Mesenchymal stem cell (in vitro differentiated cells and primary cell): ENCODE results near the gene ACAT2.

Experiments used
- DNase-seq: peaks from one replicate; pipeline ENCODE4 v3.0.0-alpha.2; 2013
- H2AFZ ChIP-seq: one replicate; pipeline ENCODE4 v1.6.1; 2013; ENCODE audit warnings: low read depth, mild to moderate bottlenecking, control low read depth, inconsistent platforms, low read length, moderate library complexity
- H2AK5ac ChIP-seq: 2 replicates; pipeline ENCODE4 v1.6.1; 2013; ENCODE audit warnings: low read length, moderate library complexity, mild to moderate bottlenecking, inconsistent platforms; ENCODE audit not compliant: severe bottlenecking
- H2BK120ac ChIP-seq: one replicate; pipeline ENCODE4 v1.6.1; 2013; ENCODE audit warnings: low read depth, mild to moderate bottlenecking, inconsistent platforms, low read length, moderate library complexity
- H2BK12ac ChIP-seq, 2 experiments: one replicate each; pipeline ENCODE4 v1.6.1; 2013; ENCODE audit warnings: inconsistent platforms in 2 of 2, low read length in 2 of 2, mild to moderate bottlenecking in 2 of 2, moderate library complexity in 2 of 2, control low read depth in 1 of 2
- H2BK15ac ChIP-seq: one replicate; pipeline ENCODE4 v1.6.1; 2013; ENCODE audit warnings: mild to moderate bottlenecking, low read depth, inconsistent platforms; ENCODE audit not compliant: poor library complexity, severe bottlenecking
- H2BK5ac ChIP-seq: 2 replicates; pipeline ENCODE4 v1.6.1; 2013; ENCODE audit warnings: low read depth, mild to moderate bottlenecking, low read length, control low read depth, inconsistent platforms; ENCODE audit not compliant: poor library complexity, severe bottlenecking
- H3K14ac ChIP-seq, 2 experiments: one replicate each; pipeline ENCODE4 v1.6.1; 2013; ENCODE audit warnings: inconsistent platforms in 2 of 2, low read length in 2 of 2, control low read depth in 1 of 2, mild to moderate bottlenecking in 1 of 2, moderate library complexity in 1 of 2
- H3K18ac ChIP-seq, 2 experiments: one replicate each; pipeline ENCODE4 v1.6.1; 2013; ENCODE audit warnings: inconsistent platforms in 2 of 2, low read length in 2 of 2, control low read depth in 1 of 2, low read depth in 1 of 2, mild to moderate bottlenecking in 1 of 2
- H3K23ac ChIP-seq, 2 experiments: one replicate each; pipeline ENCODE4 v1.6.1; 2013; ENCODE audit warnings: inconsistent platforms in 2 of 2, low read length in 2 of 2, mild to moderate bottlenecking in 2 of 2, moderate library complexity in 2 of 2, control low read depth in 1 of 2
- H3K27ac ChIP-seq: 2 replicates; pipeline ENCODE4 v1.5.1; 2013; ENCODE audit warnings: mild to moderate bottlenecking, moderate library complexity, low read length, control low read depth, inconsistent platforms; ENCODE audit not compliant: poor library complexity, severe bottlenecking
- H3K27me3 ChIP-seq, 2 experiments: 2 replicates each; pipeline versions ENCODE4 v1.6.1 to v1.7.0; 2013; ENCODE audit warnings: low read length in 2 of 2, mild to moderate bottlenecking in 2 of 2, moderate library complexity in 2 of 2, control low read depth in 1 of 2, inconsistent platforms in 1 of 2; ENCODE audit not compliant: control insufficient read depth in 1 of 2, insufficient read depth in 1 of 2
- H3K36me3 ChIP-seq, 2 experiments: 2 replicates each; pipeline versions ENCODE4 v1.6.1 to v1.7.0; 2013; ENCODE audit warnings: low read length in 2 of 2, control low read depth in 1 of 2, inconsistent platforms in 1 of 2, low read depth in 1 of 2, mild to moderate bottlenecking in 1 of 2; ENCODE audit not compliant: insufficient read depth in 2 of 2, control insufficient read depth in 1 of 2
- H3K4ac ChIP-seq, 2 experiments: one replicate each; pipeline ENCODE4 v1.6.1; 2013; ENCODE audit warnings: inconsistent platforms in 2 of 2, low read length in 2 of 2, mild to moderate bottlenecking in 2 of 2, moderate library complexity in 2 of 2, control low read depth in 1 of 2, low read depth in 1 of 2
- H3K4me1 ChIP-seq: 2 replicates; pipeline ENCODE4 v1.6.1; 2013; ENCODE audit warnings: low read depth, low read length, control low read depth; ENCODE audit not compliant: control insufficient read depth, insufficient read depth
- H3K4me2 ChIP-seq: 2 replicates; pipeline ENCODE4 v1.6.1; 2013; ENCODE audit warnings: low read length, mild to moderate bottlenecking, inconsistent platforms; ENCODE audit not compliant: poor library complexity, severe bottlenecking
- H3K4me3 ChIP-seq, 2 experiments: 2 replicates each; pipeline versions ENCODE4 v1.5.1 to v1.7.0; 2013; ENCODE audit warnings: low read length in 2 of 2, mild to moderate bottlenecking in 2 of 2, control low read depth in 1 of 2, low read depth in 1 of 2; ENCODE audit not compliant: insufficient read depth in 1 of 2
- H3K79me1 ChIP-seq: replicated peaks from 2 replicates; pipeline ENCODE4 v1.6.1; 2013; ENCODE audit warnings: mild to moderate bottlenecking, control low read depth, low read length, inconsistent platforms; ENCODE audit not compliant: poor library complexity, severe bottlenecking
- H3K9ac ChIP-seq: 2 replicates; pipeline ENCODE4 v1.7.0; 2013; ENCODE audit warnings: mild to moderate bottlenecking, low read length, moderate library complexity
- H3K9me3 ChIP-seq: 2 replicates; pipeline ENCODE4 v1.7.0; 2013; ENCODE audit warnings: mild to moderate bottlenecking, low read length; ENCODE audit not compliant: control insufficient read depth
- H4K8ac ChIP-seq: one replicate; pipeline ENCODE4 v1.6.1; 2013; ENCODE audit warnings: inconsistent platforms, mild to moderate bottlenecking, low read length, moderate library complexity
- H4K91ac ChIP-seq: one replicate; pipeline ENCODE4 v1.6.1; 2013; ENCODE audit warnings: mild to moderate bottlenecking, low read length, inconsistent platforms
- WGBS: methylation state at CpG from one replicate; pipeline ENCODE4 v1.1.7; 2013; ENCODE audit warnings: mixed read lengths; 5-methylcytosine and 5-hydroxymethylcytosine counted together

Gene ACAT2

GRCh38 chr6:159807150-159807858 is 45.5 kb downstream of the ACAT2 start:
- H4K8ac ChIP-seq, result no peak overlapping the region
- no peak overlapping the region for H2BK120ac ChIP-seq
- H3K4me2 ChIP-seq, result no peak overlapping the region
- no peak for DNase-seq
- H2AK5ac ChIP-seq, result no peak overlapping the region
- H3K27me3 ChIP-seq, result no peaks in the 10 kb centered on the region
- no peak overlapping the region for H2BK12ac ChIP-seq
- no peak overlapping the region for H3K23ac ChIP-seq
- no peak overlapping the region for H2AFZ ChIP-seq
- H3K27ac ChIP-seq, result no peak overlapping the region
- H3K9ac ChIP-seq, result no peak overlapping the region
- no peak overlapping the region for H2BK15ac ChIP-seq
- no peak overlapping the region for H3K18ac ChIP-seq
- H3K79me1 ChIP-seq, result no peaks in the 10 kb centered on the region
- H3K36me3 ChIP-seq, result no peaks in the 10 kb centered on the region
- H3K9me3 ChIP-seq, result no peaks in the 10 kb centered on the region
- 97% methylated on average over 2 of the region's 5 CpGs for WGBS
- no peak overlapping the region for H4K91ac ChIP-seq
- H3K14ac ChIP-seq, result no peak overlapping the region
- no peak overlapping the region for H2BK5ac ChIP-seq
- H3K4me1 ChIP-seq, result peaks cover 1% of the 10 kb centered on the region
- no peak overlapping the region for H3K4ac ChIP-seq
- no peak overlapping the region for H3K4me3 ChIP-seq

- DNase-seq, result no peak
- Histone ChIP-seq H3K27me3 (no peaks in the 10 kb centered on the region), H3K9ac (no peak overlapping the region), H3K18ac (no peak overlapping the region), H3K79me1 (no peaks in the 10 kb centered on the region), H3K4me1 (peaks cover 1% of the 10 kb centered on the region), H3K36me3 (no peaks in the 10 kb centered on the region), H3K4ac (no peak overlapping the region), H4K8ac (no peak overlapping the region), H2BK120ac (no peak overlapping the region), H3K27ac (no peak overlapping the region), H2AK5ac (no peak overlapping the region), H2AFZ (no peak overlapping the region), H3K23ac (no peak overlapping the region), H2BK12ac (no peak overlapping the region), H3K14ac (no peak overlapping the region), H2BK15ac (no peak overlapping the region), H3K9me3 (no peaks in the 10 kb centered on the region), H2BK5ac (no peak overlapping the region), H3K4me2 (no peak overlapping the region), H3K4me3 (no peak overlapping the region), H4K91ac (no peak overlapping the region)
- WGBS, result 92% methylated on average over 6 of the region's 6 CpGs
Measured at GRCh38 chr6:159808647-159809046, 46.8 kb downstream of the ACAT2 start.

- Histone ChIP-seq H3K9me3 (no peaks in the 10 kb centered on the region), H3K4ac (no peak overlapping the region), H2BK12ac (no peak overlapping the region), H3K23ac (no peak overlapping the region), H3K4me1 (peaks cover 1% of the 10 kb centered on the region), H3K27me3 (no peaks in the 10 kb centered on the region), H3K27ac (no peak overlapping the region), H4K91ac (no peak overlapping the region), H2BK120ac (no peak overlapping the region), H2AK5ac (no peak overlapping the region), H2BK15ac (no peak overlapping the region), H3K4me3 (no peak overlapping the region), H3K36me3 (no peaks in the 10 kb centered on the region), H3K4me2 (no peak overlapping the region), H2BK5ac (no peak overlapping the region), H3K79me1 (no peaks in the 10 kb centered on the region), H3K14ac (no peak overlapping the region), H3K18ac (no peak overlapping the region), H4K8ac (no peak overlapping the region), H2AFZ (no peak overlapping the region), H3K9ac (no peak overlapping the region)
- WGBS, result 74% methylated on average over 1 of the region's 4 CpGs
- DNase-seq, result no peak
Measured at GRCh38 chr6:159809149-159809548, 47.3 kb downstream of the ACAT2 start.

- Histone ChIP-seq H2BK12ac (no peak overlapping the region), H3K4me3 (no peak overlapping the region), H3K4me2 (no peak overlapping the region), H3K4me1 (no peaks in the 10 kb centered on the region), H3K9ac (no peak overlapping the region), H3K36me3 (no peaks in the 10 kb centered on the region), H4K8ac (no peak overlapping the region), H2AFZ (no peak overlapping the region), H3K27me3 (peaks cover 0 to 15% of the 10 kb centered on the region in 2 experiments), H3K18ac (no peak overlapping the region), H2BK5ac (no peak overlapping the region), H3K23ac (no peak overlapping the region), H4K91ac (no peak overlapping the region), H3K4ac (no peak overlapping the region), H3K9me3 (no peaks in the 10 kb centered on the region), H3K14ac (no peak overlapping the region), H2BK120ac (no peak overlapping the region), H2BK15ac (no peak overlapping the region), H2AK5ac (no peak overlapping the region), H3K27ac (no peak overlapping the region), H3K79me1 (no peaks in the 10 kb centered on the region)
- DNase-seq, result no peak
- 89% methylated on average over 9 of the region's 9 CpGs for WGBS
Measured at GRCh38 chr6:159813781-159814180, 51.9 kb downstream of the ACAT2 start.
